Activated CD4-positive, alpha-beta memory T cell treated with anti-CD3 and anti-CD28 coated beads for 36 hours (primary cell): ENCODE data around the gene KRTAP5-3. TPM values are rescaled to one million over a fixed set of nuclear protein-coding genes. Genes with fewer than 3 reads are reported as not detected.
"Not testable (repeated sequence)": the region's sequence is repeated elsewhere in the genome, so short reads cannot be mapped to it uniquely, and the experiment has no call there.

Source experiments
- CTCF ChIA-PET: fragments of 350-600 bp; sonication (Branson Sonifier 250); formaldehyde crosslinking; loops from one replicate; lab custom pipeline; 2021; ENCODE audit warnings: antibody characterized with exemption, inconsistent platforms; lab: Charles Lee
- POLR2A ChIA-PET: fragments of 350-600 bp; sonication (Branson Sonifier 250); formaldehyde crosslinking; loops from one replicate; lab custom pipeline; 2021; ENCODE audit warnings: antibody characterized with exemption; lab: Charles Lee
- DNase-seq: peaks from one replicate; pipeline ENCODE4 v3.0.0-alpha.2; 2020
- H3K27ac Mint-ChIP-seq: one replicate; pipeline ENCODE4 v1.8.0; 2021; ENCODE audit warnings: mixed read lengths
- H3K27me3 Mint-ChIP-seq: one replicate; pipeline ENCODE4 v1.8.0; 2021; ENCODE audit warnings: mixed read lengths
- H3K36me3 Mint-ChIP-seq: one replicate; pipeline ENCODE4 v1.8.0; 2021; ENCODE audit warnings: mixed read lengths
- H3K4me1 Mint-ChIP-seq: one replicate; pipeline ENCODE4 v1.8.0; 2021; ENCODE audit warnings: low read depth, mixed read lengths
- H3K4me3 Mint-ChIP-seq: one replicate; pipeline ENCODE4 v1.8.0; 2021; ENCODE audit warnings: mild to moderate bottlenecking, mixed read lengths
- H3K9me3 Mint-ChIP-seq: one replicate; pipeline ENCODE4 v1.8.0; 2021; ENCODE audit warnings: mixed read lengths
- intact Hi-C: fragments of 100-400 bp; cut with micrococcal nuclease; formaldehyde crosslinking; loops from one replicate; pipeline ENCODE4 v1.15.1; 2023
- total RNA-seq, 2 experiments: library from RNA; stranded (reverse); gene quantifications; one replicate each; pipeline ENCODE4 v1.2.3, GENCODE V29; 2021

Gene KRTAP5-3
- total RNA-seq, 2 experiments from 2014 or later: not detected

DNA sequence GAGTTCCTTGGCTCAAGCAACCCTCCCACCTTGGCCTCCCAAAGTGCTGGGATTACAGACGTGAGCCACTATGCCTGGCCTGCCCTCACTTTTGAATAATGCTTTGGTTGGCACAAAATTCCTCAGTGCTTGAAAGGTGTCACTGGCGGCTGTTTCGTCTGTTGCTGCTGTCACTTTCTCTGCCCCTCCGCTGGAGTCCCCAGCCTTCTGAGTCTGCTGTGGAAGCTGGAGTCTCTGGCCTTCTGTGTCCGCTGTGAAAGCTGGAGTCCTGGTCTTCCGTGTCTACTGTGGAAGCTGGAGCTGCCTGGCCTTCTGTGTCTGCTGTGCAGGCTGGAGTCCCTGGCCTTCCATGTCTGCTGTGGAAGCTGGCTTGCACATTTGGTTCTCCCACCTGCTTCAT is 18.3 kb downstream of the KRTAP5-3 start:
- Mint-ChIP-seq H3K27me3 (peaks cover 2% of the 10 kb centered on the region), H3K27ac (no peak overlapping the region), H3K4me1 (peaks cover 14% of the 10 kb centered on the region), H3K36me3 (peaks cover 3% of the 10 kb centered on the region), H3K4me3 (no peak overlapping the region), H3K9me3 (no peaks in the 10 kb centered on the region)
- POLR2A ChIA-PET: interaction anchor here (1.5 kb wide), 1 partner anchor 15 kb away, joined by 4 read pairs; no protein-coding TSS in a partner anchor
- CTCF ChIA-PET: interaction anchor here (1.0 to 2.9 kb wide), 3 partner anchors 16 to 63 kb away, joined by 3 to 32 read pairs (median 8); no protein-coding TSS in a partner anchor
- intact Hi-C loops: loop anchor here (5.0 kb wide), 1 partner anchor 37 kb away; the partner anchor contains the start of gene KRTAP5-5
- no peak for DNase-seq

DNA sequence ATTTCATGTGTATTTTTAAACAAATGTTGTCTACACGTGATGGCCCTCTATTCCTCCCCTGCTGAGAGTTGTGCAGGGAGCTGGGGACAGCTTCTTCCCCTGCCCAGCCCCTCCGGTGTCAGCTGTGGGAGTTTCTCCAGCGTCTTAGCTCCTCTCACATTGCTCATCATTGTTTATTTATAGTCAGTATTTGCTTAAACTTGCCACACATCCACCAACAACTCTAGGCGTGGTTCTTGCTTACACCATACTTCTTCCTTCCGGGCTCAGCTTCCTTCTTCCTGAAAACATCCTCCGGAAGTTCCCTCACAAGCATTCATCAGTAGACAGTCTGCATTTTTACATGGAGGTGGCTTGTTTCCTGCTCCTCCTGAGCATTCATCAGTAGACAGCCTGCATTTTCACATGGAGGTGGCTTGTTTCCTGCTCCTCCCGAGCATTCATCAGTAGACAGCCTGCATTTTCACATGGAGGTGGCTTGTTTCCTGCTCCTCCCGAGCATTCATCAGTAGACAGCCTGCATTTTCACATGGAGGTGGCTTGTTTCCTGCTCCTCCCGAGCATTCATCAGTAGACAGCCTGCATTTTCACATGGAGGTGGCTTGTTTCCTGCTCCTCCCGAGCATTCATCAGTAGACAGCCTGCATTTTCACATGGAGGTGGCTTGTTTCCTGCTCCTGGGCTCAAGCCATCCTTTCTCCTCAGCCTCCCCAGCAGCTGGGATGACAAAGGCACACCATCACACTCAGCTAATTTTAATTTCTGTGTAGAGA is 18.9 kb downstream of the KRTAP5-3 start:
- ChIA-PET CTCF (interaction anchor here (0.7 to 2.9 kb wide), 7 partner anchors 11 to 64 kb away, joined by 3 to 32 read pairs (median 4); no protein-coding TSS in a partner anchor), POLR2A (interaction anchor here (1.5 kb wide), 1 partner anchor 15 kb away, joined by 4 read pairs; no protein-coding TSS in a partner anchor)
- peak; percentile 28 for DNase-seq
- Mint-ChIP-seq H3K4me3 (peak overlapping the region; percentile 36), H3K27ac (peak overlapping the region; percentile 66), H3K4me1 (peaks cover 15% of the 10 kb centered on the region)
- not testable (repeated sequence) for H3K9me3 Mint-ChIP-seq, H3K27me3 Mint-ChIP-seq, H3K36me3 Mint-ChIP-seq
- intact Hi-C loops: loop anchor here (5.0 kb wide), 1 partner anchor 38 kb away; the partner anchor contains the start of gene KRTAP5-5

- no peak for DNase-seq
- intact Hi-C loops: loop anchor here (5.0 kb wide), 1 partner anchor 41 kb away; the partner anchor contains the start of gene KRTAP5-5
- POLR2A ChIA-PET: no interaction called here
- CTCF ChIA-PET: interaction anchor here (1.1 to 1.4 kb wide), 2 partner anchors 9 to 12 kb away, joined by 5 to 6 read pairs; no protein-coding TSS in a partner anchor
- Mint-ChIP-seq H3K27ac (no peak overlapping the region), H3K36me3 (peaks cover 3% of the 10 kb centered on the region), H3K4me3 (no peak overlapping the region), H3K9me3 (no peaks in the 10 kb centered on the region), H3K4me1 (peaks cover 21% of the 10 kb centered on the region), H3K27me3 (peaks cover 2% of the 10 kb centered on the region)
Measured at GRCh38 chr11:1586699-1587098, 21.6 kb downstream of the KRTAP5-3 start.

DNA sequence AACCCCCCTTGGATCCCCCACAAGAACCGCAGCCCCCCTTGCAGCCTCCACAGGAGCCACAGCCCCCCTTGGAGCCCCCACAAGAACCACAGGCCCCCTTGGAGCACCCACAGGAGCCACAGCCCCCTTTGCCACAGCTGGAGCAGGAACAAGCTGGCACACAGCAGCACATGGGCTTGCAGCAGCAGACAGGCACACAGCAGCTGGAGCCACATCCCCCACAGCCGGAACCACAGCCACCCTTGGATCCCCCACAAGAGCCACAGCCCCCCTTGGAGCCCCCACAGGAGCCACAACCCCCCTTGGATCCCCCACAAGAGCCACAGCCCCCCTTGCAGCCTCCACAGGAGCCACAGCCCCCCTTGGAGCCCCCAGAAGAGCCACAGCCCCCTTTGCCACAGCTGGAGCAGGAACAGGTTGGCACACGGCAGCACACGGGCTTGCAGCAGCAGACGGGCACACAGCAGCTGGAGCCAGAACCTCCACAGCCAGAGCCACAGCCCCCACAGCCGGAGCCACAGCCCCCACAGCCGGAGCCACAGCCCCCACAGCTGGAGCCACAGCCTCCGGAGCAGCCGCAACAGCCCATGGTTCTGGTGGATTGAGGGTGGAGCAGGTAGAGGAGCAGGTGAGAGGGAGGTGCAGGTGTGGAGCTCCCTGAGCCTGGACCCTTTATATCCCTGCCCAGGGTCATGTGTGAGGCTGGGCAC is 23.4 kb downstream of the KRTAP5-3 start, which contains the start of gene KRTAP5-1:
KRTAP5-1 (minus strand) TSS at position 623 of the 710 bp plus-strand sequence; CDS start at position 589, 34 bp downstream.
- intact Hi-C loops: loop anchor here (5.0 kb wide), 1 partner anchor 42 kb away; the partner anchor contains the start of gene KRTAP5-5
- H3K9me3 Mint-ChIP-seq, DNase-seq, H3K4me3 Mint-ChIP-seq, H3K27ac Mint-ChIP-seq, POLR2A ChIA-PET, H3K36me3 Mint-ChIP-seq, H3K27me3 Mint-ChIP-seq, CTCF ChIA-PET: not testable (repeated sequence)
- peaks cover 18% of the 10 kb centered on the region for H3K4me1 Mint-ChIP-seq

DNA sequence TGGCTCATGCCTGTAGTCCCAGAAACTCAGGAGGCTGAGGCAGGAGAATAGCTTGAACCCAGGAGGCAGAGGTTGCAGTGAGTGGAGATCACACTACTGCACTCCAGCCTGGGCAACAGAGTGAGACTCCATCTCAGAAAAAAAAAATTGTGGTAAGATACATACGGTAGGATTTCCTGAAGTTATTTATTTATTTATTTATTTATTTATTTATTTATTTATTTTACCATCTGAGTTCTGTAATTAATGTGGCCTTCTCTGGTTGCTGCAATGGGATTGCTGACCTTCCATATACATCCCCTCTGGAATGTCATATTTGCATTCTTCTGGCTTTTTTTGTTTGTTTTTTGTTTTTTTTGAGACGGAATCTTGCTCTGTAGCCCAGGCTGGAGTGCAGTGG is 25.4 kb downstream of the KRTAP5-3 start:
- H3K4me1 Mint-ChIP-seq, intact Hi-C loops, H3K9me3 Mint-ChIP-seq, H3K4me3 Mint-ChIP-seq, POLR2A ChIA-PET, H3K27me3 Mint-ChIP-seq, DNase-seq, H3K27ac Mint-ChIP-seq, H3K36me3 Mint-ChIP-seq: not testable (repeated sequence)
- CTCF ChIA-PET: interaction anchor here (1.5 kb wide), 1 partner anchor 36 kb away, joined by 5 read pairs; no protein-coding TSS in a partner anchor

- H3K4me1 Mint-ChIP-seq: peaks cover 7% of the 10 kb centered on the region
- H3K27ac Mint-ChIP-seq: no peak overlapping the region
- ChIA-PET CTCF (interaction anchor here (1.1 to 1.5 kb wide), 2 partner anchors 13 to 35 kb away, joined by 5 read pairs; no protein-coding TSS in a partner anchor), POLR2A (interaction anchor here (0.6 kb wide), 1 partner anchor 12 kb away, joined by 3 read pairs; no protein-coding TSS in a partner anchor)
- H3K9me3 Mint-ChIP-seq: peaks cover 7% of the 10 kb centered on the region
- DNase-seq: no peak
- intact Hi-C loops: no loop called here
- H3K36me3 Mint-ChIP-seq: peaks cover 4% of the 10 kb centered on the region
- no peak overlapping the region for H3K4me3 Mint-ChIP-seq
- H3K27me3 Mint-ChIP-seq: peaks cover 2% of the 10 kb centered on the region
Measured at GRCh38 chr11:1581976-1582375, 26.3 kb downstream of the KRTAP5-3 start.

- Mint-ChIP-seq H3K4me3 (no peak overlapping the region), H3K36me3 (peaks cover 4% of the 10 kb centered on the region), H3K27me3 (peaks cover 2% of the 10 kb centered on the region), H3K9me3 (peaks cover 7% of the 10 kb centered on the region), H3K4me1 (peaks cover 6% of the 10 kb centered on the region), H3K27ac (no peak overlapping the region)
- intact Hi-C loops: no loop called here
- CTCF ChIA-PET: interaction anchor here (0.9 to 6.0 kb wide), 4 partner anchors 19 to 61 kb away, joined by 3 to 42 read pairs (median 10); partner anchors contain the start of gene KRTAP5-2
- POLR2A ChIA-PET: interaction anchor here (1.1 kb wide), 1 partner anchor 17 kb away, joined by 3 read pairs; no protein-coding TSS in a partner anchor
- DNase-seq: no peak
Measured at GRCh38 chr11:1576825-1577224, 31.4 kb downstream of the KRTAP5-3 start.

GRCh38 chr11:1575756-1576155 is 32.5 kb downstream of the KRTAP5-3 start:
- CTCF ChIA-PET: interaction anchor here (0.7 to 9.1 kb wide), 8 partner anchors 20 to 641 kb away, joined by 3 to 113 read pairs (median 10); partner anchors contain the start of gene KRTAP5-2
- H3K4me3 Mint-ChIP-seq, H3K27ac Mint-ChIP-seq, H3K36me3 Mint-ChIP-seq, H3K9me3 Mint-ChIP-seq, H3K4me1 Mint-ChIP-seq, H3K27me3 Mint-ChIP-seq, DNase-seq: not testable (repeated sequence)
- intact Hi-C loops: loop anchor here (2.0 kb wide), 1 partner anchor 187 kb away; the partner anchor contains the start of gene BRSK2
- POLR2A ChIA-PET: interaction anchor here (0.6 kb wide), 1 partner anchor 124 kb away, joined by 3 read pairs; no protein-coding TSS in a partner anchor

- H3K27me3 Mint-ChIP-seq: peaks cover 2% of the 10 kb centered on the region
- peaks cover 10% of the 10 kb centered on the region for H3K4me1 Mint-ChIP-seq
- no peak for DNase-seq
- peaks cover 4% of the 10 kb centered on the region for H3K36me3 Mint-ChIP-seq
- H3K4me3 Mint-ChIP-seq: no peak overlapping the region
- POLR2A ChIA-PET: interaction anchor here (0.6 to 1.2 kb wide), 2 partner anchors 15 to 647 kb away, joined by 3 to 4 read pairs; no protein-coding TSS in a partner anchor
- H3K27ac Mint-ChIP-seq: no peak overlapping the region
- intact Hi-C loops: loop anchor here (1.0 to 5.0 kb wide), 6 partner anchors 29 to 373 kb away; partner anchors contain the start of gene BRSK2
- H3K9me3 Mint-ChIP-seq: peaks cover 7% of the 10 kb centered on the region
- CTCF ChIA-PET: interaction anchor here (0.5 to 9.1 kb wide), 44 partner anchors 10 to 940 kb away, joined by 3 to 113 read pairs (median 4); partner anchors contain the start of genes KRTAP5-2, KRTAP5-3, LSP1 and TOLLIP
Measured at GRCh38 chr11:1574933-1575242, 33.4 kb downstream of the KRTAP5-3 start.

- H3K27me3 Mint-ChIP-seq: peaks cover 2% of the 10 kb centered on the region
- peak overlapping the region; percentile 39 for H3K4me3 Mint-ChIP-seq
- H3K27ac Mint-ChIP-seq: no peak overlapping the region
- ChIA-PET CTCF (interaction anchor here (0.5 to 9.1 kb wide), 48 partner anchors 10 to 940 kb away, joined by 3 to 113 read pairs (median 4); partner anchors contain the start of genes KRTAP5-2, KRTAP5-3, LSP1 and TOLLIP), POLR2A (interaction anchor here (0.6 to 1.2 kb wide), 3 partner anchors 15 to 647 kb away, joined by 3 to 4 read pairs (median 4); no protein-coding TSS in a partner anchor)
- peaks cover 4% of the 10 kb centered on the region for H3K36me3 Mint-ChIP-seq
- peaks cover 10% of the 10 kb centered on the region for H3K4me1 Mint-ChIP-seq
- intact Hi-C loops: loop anchor here (1.0 to 5.0 kb wide), 6 partner anchors 28 to 372 kb away; partner anchors contain the start of gene BRSK2
- peak; percentile 67 for DNase-seq
- peaks cover 7% of the 10 kb centered on the region for H3K9me3 Mint-ChIP-seq
Measured at GRCh38 chr11:1574238-1574932, 33.9 kb downstream of the KRTAP5-3 start.
